GM10266 (cell line): Measurements from ENCODE around the gene BRF1.

Source experiments
- DNase-seq: peaks from one replicate; pipeline ENCODE4 v3.0.0; 2012; ENCODE audit errors: extremely low spot score
- TF ChIP-seq, protein P1 (sequence below): IDR thresholded peaks from 2 replicates; pipeline ENCODE4 v1.5.1; 2012; ENCODE audit warnings: mild to moderate bottlenecking, low read depth; ENCODE audit not compliant: control insufficient read depth, insufficient read depth; ENCODE audit errors: missing control alignments

BRF1 gene

DNA sequence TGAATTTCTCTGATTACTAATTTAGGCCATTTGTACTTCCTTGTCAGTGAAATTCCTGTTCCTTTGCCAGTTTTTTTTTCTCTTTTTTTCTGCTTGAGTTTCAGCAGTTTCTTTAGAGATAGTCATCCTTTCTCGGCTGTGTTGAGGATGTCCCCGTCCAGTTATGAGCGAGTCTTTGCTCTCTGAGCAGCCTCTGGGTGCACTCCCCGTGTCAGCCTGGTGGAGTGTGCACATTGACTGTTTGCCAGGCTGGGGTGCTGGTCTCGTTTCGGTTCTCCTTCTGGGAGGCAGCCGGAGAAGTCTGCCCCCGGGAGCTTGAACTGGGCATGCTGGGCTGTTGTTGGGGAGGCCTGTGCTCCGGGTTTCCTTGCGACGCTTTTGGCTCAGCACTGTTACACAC lies 16.7 kb upstream of the BRF1 start:
- TF ChIP-seq, protein P1, sequence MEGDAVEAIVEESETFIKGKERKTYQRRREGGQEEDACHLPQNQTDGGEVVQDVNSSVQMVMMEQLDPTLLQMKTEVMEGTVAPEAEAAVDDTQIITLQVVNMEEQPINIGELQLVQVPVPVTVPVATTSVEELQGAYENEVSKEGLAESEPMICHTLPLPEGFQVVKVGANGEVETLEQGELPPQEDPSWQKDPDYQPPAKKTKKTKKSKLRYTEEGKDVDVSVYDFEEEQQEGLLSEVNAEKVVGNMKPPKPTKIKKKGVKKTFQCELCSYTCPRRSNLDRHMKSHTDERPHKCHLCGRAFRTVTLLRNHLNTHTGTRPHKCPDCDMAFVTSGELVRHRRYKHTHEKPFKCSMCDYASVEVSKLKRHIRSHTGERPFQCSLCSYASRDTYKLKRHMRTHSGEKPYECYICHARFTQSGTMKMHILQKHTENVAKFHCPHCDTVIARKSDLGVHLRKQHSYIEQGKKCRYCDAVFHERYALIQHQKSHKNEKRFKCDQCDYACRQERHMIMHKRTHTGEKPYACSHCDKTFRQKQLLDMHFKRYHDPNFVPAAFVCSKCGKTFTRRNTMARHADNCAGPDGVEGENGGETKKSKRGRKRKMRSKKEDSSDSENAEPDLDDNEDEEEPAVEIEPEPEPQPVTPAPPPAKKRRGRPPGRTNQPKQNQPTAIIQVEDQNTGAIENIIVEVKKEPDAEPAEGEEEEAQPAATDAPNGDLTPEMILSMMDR: no peak
- no peak for DNase-seq

DNA sequence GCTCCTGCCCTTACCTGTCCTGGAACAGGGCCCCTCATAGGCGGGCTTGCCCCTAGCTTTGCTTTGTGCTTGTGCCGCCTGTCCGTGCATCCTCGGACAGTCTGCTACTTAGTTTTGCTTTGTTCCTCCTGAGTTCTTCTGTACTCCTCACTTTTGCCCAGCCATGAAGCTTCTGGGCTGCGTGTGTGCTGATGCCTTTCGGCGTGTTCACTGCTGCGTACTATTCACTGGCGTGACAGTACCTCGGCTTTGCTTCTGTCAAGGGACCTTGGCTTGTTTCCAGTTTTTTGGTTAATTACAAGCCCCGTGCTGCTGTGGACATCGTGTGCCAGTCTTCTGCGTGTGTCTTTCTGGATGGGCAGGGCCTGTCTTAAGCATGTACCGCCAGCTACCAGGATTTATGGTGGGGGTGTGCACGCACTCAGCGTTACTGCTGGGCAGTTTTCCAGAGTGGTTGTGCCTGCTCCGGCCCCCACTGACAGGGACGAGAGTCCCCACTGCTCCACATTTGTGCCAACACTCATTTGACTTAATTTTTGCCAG lies 16.2 kb upstream of the BRF1 start:
- no peak for DNase-seq
- TF ChIP-seq, protein P1: no peak

DNA sequence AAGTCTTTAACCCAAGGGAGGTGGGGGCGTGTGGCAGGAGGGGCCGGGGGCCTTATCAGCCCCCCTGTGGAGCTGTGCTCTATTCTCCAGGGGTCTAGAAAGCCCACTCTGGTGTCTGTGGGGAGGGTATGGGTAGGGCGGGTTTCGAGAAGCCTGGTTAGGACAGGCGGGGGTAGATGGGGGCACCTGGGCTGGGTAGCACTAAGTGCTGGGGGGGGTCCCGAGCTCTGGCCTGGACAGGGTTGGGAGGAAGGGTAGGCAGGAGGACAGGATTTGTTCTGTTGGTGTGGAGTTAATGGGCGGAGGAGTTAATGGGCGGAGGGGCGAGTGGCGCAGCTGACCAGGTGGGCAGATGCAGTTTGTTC lies 15.8 kb upstream of the BRF1 start:
- no peak for DNase-seq
- TF ChIP-seq, protein P1: no peak

DNA sequence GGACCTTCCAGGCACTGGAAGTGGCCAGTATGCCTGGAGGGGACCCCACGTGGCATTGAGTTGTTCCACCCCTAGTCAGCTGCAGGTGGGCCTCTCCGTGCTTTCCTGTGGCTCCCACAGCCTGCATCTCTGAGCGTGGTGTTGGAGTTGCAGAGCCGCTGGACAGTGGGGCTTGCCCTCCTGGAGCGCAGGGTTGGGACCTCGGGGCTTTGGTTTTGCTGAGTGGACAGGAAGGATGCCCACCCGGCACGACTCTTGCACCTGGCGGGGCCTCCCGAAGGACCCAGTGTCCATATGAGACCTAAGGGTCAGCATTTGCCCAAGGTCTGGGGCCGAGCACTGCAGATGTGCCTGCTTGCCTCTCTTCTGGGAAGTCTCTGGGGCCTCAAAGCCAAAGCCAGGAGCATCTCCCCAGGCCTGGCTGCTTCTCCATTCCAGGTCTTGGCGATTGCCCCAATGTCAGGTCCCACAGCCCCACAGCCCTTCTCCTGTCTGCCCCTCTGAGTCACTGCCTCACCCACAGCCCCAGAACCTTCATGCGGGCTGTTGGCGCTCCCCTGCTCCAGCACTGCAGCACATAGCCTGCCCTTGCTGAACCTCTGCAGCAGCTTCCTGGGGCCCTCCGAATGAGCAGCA lies 15.3 kb upstream of the BRF1 start:
- TF ChIP-seq, protein P1: no peak
- DNase-seq: no peak

DNA sequence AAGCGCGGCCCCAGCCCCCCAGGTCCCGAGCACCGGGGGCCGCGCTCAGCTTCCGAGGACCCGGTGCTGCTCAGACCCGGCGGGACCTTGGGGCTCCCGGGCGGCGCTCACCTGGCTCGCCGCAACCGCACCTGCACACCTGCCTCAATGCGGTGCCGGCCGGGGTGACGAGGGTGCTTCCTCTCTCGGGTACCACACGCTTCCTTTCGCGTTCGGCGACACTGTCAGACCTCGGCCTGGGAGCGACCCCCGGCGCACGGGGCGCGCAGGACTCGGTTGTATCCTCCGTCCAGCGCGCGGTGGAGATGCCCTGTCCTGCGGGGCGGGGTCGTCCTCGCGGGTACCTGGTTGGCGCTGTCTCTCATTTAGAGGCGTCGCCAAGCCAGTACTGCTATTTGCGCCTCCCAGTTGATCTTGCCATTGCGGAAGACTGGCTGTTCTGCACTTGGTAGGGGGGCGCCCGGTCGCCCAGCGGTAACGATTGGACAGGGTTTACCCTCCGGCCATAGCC lies 14.5 kb upstream of the BRF1 start:
- no peak for DNase-seq
- TF ChIP-seq, protein P1: peak; percentile 13

DNA sequence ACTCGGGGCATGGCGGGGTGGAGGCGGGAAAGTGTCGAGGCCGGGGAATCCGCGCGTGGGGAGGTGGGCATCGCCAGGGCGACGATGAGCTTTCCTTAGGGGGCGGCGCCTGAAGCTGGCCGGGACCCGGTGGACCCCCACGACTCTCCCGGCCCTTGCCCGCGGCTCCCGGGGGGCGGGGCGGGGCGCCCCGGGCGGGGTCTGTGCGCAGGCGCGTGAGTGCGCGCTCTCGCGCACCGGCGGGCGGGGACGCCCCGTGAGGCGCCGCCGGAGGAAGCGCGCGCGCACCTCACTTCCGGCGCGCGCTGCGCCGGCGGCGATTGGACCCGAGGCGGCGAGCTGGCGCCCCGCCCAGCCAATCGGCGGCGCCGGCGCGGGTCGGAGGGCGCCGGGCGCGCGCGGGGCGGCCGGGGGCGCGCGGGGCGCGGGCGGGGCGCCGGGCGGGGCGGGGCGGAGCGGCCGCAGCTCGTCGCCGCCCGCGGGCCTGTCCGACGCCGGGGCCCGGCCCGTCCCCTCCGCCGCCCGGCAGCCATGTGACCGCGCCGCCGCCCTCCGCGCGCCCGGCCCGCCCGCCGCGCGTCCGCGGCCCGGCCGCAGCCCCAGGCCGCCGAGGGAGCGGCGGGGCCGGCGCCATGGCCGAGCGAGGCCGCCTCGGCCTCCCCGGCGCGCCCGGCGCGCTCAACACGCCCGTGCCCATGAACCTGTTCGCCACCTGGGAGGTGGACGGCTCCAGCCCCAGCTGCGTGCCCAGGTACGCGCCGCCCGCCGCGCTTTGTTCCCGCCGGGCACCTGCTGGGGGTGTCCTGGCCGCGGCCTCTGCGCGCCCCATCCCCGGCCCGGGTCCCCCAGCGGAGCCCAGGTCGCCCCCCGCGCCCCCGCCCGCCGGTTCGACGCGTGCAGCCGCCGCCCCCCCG lies 13.7 kb upstream of the BRF1 start, which contains the start of gene PACS2:
Gene PACS2, plus strand, starts transcription at position 462 of the 914 bp plus-strand sequence. Its CDS starts 171 bp downstream, at position 633.
- DNase-seq: peak; percentile 100
- TF ChIP-seq, protein P1: no peak
